Prostate gland (tissue), 2 donors: Measurements from ENCODE around the gene CEACAM21.

Experiments
- CTCF ChIP-seq, 4 experiments: fragments of 200-600 bp in 2 of 4; fragments of 450-650 bp in 2 of 4; sonication (generic) in 2 of 4; IDR thresholded peaks; 1 replicate in 3 of 4; 2 replicates in 1 of 4; pipeline ENCODE4 v1.5.1; 2016 to 2019; ENCODE audit warnings: antibody characterized with exemption in 4 of 4, mild to moderate bottlenecking in 2 of 4, moderate library complexity in 2 of 4
- POLR2A ChIP-seq: fragments of 450-650 bp; IDR thresholded peaks from one replicate; pipeline ENCODE4 v1.6.1; 2016; ENCODE audit warnings: antibody characterized with exemption, mild to moderate bottlenecking
- POLR2AphosphoS5 ChIP-seq: sonication (generic); formaldehyde crosslinking; IDR thresholded peaks from one replicate; pipeline ENCODE4 v1.6.1; 2017; ENCODE audit warnings: antibody characterized with exemption

GRCh38 chr19:41551711-41552110, 24.3 kb upstream of the CEACAM21 start:
- no peak for TF ChIP-seq POLR2A
- no peak for TF ChIP-seq CTCF (IDR thresholded peaks at IDR 0.05)
- TF ChIP-seq POLR2AphosphoS5 = no peak
